ENCODE results near the gene ORM1. TPM values are rescaled to one million over a fixed set of nuclear protein-coding genes. Genes with fewer than 3 reads are reported as not detected.

Gene ORM1
- total RNA-seq, 2 donors from 2014 or later = 43.8 TPM; not detected in 1

- 89 to 91% methylated on average over 3 to 4 of the region's 4 CpGs for WGBS, 2 donors
- Histone ChIP-seq H3K4me3 (no peak overlapping the region), H3K4me1 (no peaks in the 10 kb centered on the region), H3K36me3 (replicated peaks in 1 of 2; ENCODE audit: insufficient read depth in 1 of 2, low read depth in 2 of 2) (no peaks in the 10 kb centered on the region), H3K27ac (no peak overlapping the region), H3K9me3 (no peaks in the 10 kb centered on the region), H3K27me3 (no peaks in the 10 kb centered on the region)
- no peak for TF ChIP-seq CTCF (IDR thresholded peaks at IDR 0.05)
- TF ChIP-seq POLR2A (IDR thresholded peaks at IDR 0.05) = no peak
- ATAC-seq (no peak), DNase-seq (peak in 2 of 4 donors; percentile 1 to 7)
- intact Hi-C loops (cut with DNase I) = no loop called here
Observed at GRCh38 chr9:114300153-114300845, 22.6 kb upstream of the ORM1 start.

- H3K36me3 ChIP-seq (replicated peaks in 1 of 2; ENCODE audit: insufficient read depth in 1 of 2, low read depth in 2 of 2) = no peaks in the 10 kb centered on the region
- ATAC-seq (no peak), DNase-seq (peak in 2 of 4 donors; percentile 1 to 5)
- no peak overlapping the region for H3K27ac ChIP-seq
- TF ChIP-seq POLR2A (IDR thresholded peaks at IDR 0.05) (no peak), CTCF (IDR thresholded peaks at IDR 0.05) (no peak)
- intact Hi-C loops (cut with DNase I) = no loop called here
- H3K4me3 ChIP-seq = no peak overlapping the region
- no peaks in the 10 kb centered on the region for H3K4me1 ChIP-seq
- no peaks in the 10 kb centered on the region for H3K9me3 ChIP-seq
- no peaks in the 10 kb centered on the region for H3K27me3 ChIP-seq
- 87 to 90% methylated on average over 24 to 30 of the region's 31 CpGs for WGBS, 2 donors
Observed at GRCh38 chr9:114300846-114301797, 21.8 kb upstream of the ORM1 start.

- ATAC-seq (no peak), DNase-seq (peak in 2 of 4 donors; percentile 1 to 6)
- H3K4me1 ChIP-seq = no peaks in the 10 kb centered on the region
- H3K4me3 ChIP-seq = no peak overlapping the region
- H3K9me3 ChIP-seq = no peaks in the 10 kb centered on the region
- no peak overlapping the region for H3K27ac ChIP-seq
- TF ChIP-seq POLR2A (IDR thresholded peaks at IDR 0.05) (no peak), CTCF (IDR thresholded peaks at IDR 0.05) (no peak)
- H3K27me3 ChIP-seq = no peaks in the 10 kb centered on the region
- no peaks in the 10 kb centered on the region for H3K36me3 ChIP-seq (replicated peaks in 1 of 2; ENCODE audit: insufficient read depth in 1 of 2, low read depth in 2 of 2)
- WGBS, 2 donors = 84 to 86% methylated on average over 9 to 15 of the region's 15 CpGs
- intact Hi-C loops (cut with DNase I) = no loop called here
Observed at GRCh38 chr9:114301798-114302565, 20.9 kb upstream of the ORM1 start.

GRCh38 chr9:114302727-114303126, 20.2 kb upstream of the ORM1 start:
- TF ChIP-seq CTCF (IDR thresholded peaks at IDR 0.05) = no peak
- TF ChIP-seq POLR2A (IDR thresholded peaks at IDR 0.05) = no peak
- Histone ChIP-seq H3K9me3 (no peaks in the 10 kb centered on the region), H3K4me1 (no peaks in the 10 kb centered on the region), H3K27me3 (no peaks in the 10 kb centered on the region), H3K27ac (no peak overlapping the region), H3K4me3 (no peak overlapping the region), H3K36me3 (replicated peaks in 1 of 2; ENCODE audit: insufficient read depth in 1 of 2, low read depth in 2 of 2) (no peaks in the 10 kb centered on the region)
- no peak for ATAC-seq
- intact Hi-C loops (cut with DNase I) = no loop called here
- WGBS, 2 donors = 79 to 88% methylated on average over 6 of the region's 6 CpGs
- peak in 1 of 4 donors; percentile 4 for DNase-seq
